Measurements from ENCODE around the gene SEC11A. TPM values are rescaled to one million over a fixed set of nuclear protein-coding genes. Genes with fewer than 3 reads are reported as not detected.

The SEC11A gene
- total RNA-seq, 1 donor from 2014 or later: 205 TPM

- Histone ChIP-seq H3K4me1 (peaks cover 44% of the 10 kb centered on the region), H3K27me3 (ENCODE audit: low read depth) (no peaks in the 10 kb centered on the region), H3K27ac (no peak overlapping the region), H3K4me3 (no peak overlapping the region), H3K9me3 (no peaks in the 10 kb centered on the region), H3K36me3 (no peaks in the 10 kb centered on the region)
- intact Hi-C loops (cut with DNase I): no loop called here
- no peak for DNase-seq
- TF ChIP-seq, protein P1, sequence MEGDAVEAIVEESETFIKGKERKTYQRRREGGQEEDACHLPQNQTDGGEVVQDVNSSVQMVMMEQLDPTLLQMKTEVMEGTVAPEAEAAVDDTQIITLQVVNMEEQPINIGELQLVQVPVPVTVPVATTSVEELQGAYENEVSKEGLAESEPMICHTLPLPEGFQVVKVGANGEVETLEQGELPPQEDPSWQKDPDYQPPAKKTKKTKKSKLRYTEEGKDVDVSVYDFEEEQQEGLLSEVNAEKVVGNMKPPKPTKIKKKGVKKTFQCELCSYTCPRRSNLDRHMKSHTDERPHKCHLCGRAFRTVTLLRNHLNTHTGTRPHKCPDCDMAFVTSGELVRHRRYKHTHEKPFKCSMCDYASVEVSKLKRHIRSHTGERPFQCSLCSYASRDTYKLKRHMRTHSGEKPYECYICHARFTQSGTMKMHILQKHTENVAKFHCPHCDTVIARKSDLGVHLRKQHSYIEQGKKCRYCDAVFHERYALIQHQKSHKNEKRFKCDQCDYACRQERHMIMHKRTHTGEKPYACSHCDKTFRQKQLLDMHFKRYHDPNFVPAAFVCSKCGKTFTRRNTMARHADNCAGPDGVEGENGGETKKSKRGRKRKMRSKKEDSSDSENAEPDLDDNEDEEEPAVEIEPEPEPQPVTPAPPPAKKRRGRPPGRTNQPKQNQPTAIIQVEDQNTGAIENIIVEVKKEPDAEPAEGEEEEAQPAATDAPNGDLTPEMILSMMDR (IDR thresholded peaks at IDR 0.05): no peak
- ATAC-seq: peak; percentile 71 to 75
Measured at GRCh38 chr15:84702961-84703482, 12.9 kb downstream of the SEC11A start.

- Histone ChIP-seq H3K36me3 (no peaks in the 10 kb centered on the region), H3K27me3 (ENCODE audit: low read depth) (no peaks in the 10 kb centered on the region), H3K27ac (no peak overlapping the region), H3K4me1 (peaks cover 47% of the 10 kb centered on the region), H3K9me3 (no peaks in the 10 kb centered on the region), H3K4me3 (no peak overlapping the region)
- intact Hi-C loops (cut with DNase I): no loop called here
- TF ChIP-seq, protein P1 (IDR thresholded peaks at IDR 0.05): no peak
- DNase-seq (no peak), ATAC-seq (no peak)
Measured at GRCh38 chr15:84699538-84700191, 16.3 kb downstream of the SEC11A start.

GRCh38 chr15:84697236-84697990 lies 18.5 kb downstream of the SEC11A start:
- Histone ChIP-seq H3K36me3 (no peaks in the 10 kb centered on the region), H3K27me3 (ENCODE audit: low read depth) (no peaks in the 10 kb centered on the region), H3K4me1 (peaks cover 25% of the 10 kb centered on the region), H3K9me3 (no peaks in the 10 kb centered on the region), H3K27ac (no peak overlapping the region), H3K4me3 (no peak overlapping the region)
- intact Hi-C loops (cut with DNase I): no loop called here
- TF ChIP-seq, protein P1 (IDR thresholded peaks at IDR 0.05): no peak
- ATAC-seq (peak in 1 of 2 donors; percentile 32), DNase-seq (no peak)

DNA sequence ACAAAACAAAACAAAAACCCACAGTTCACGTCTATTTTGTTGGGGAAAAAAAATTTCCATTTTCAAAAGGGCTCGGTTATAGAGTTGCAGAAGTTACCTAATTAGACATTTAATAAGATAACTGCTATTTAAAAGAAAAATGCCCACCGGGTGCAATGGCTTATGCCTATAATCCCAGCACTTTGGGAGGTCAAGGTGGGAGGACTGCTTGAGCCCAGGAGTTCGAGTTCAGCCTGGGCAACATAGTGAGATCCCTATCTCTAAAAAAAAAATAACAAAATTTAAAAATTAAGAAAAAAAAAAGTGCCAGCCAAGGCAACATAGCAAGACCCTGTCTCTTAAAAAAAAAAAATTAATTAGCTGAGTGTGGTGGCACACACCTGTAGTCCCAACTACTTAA lies 19.2 kb downstream of the SEC11A start:
- Histone ChIP-seq H3K4me3 (no peak overlapping the region), H3K36me3 (no peaks in the 10 kb centered on the region), H3K27me3 (ENCODE audit: low read depth) (no peaks in the 10 kb centered on the region), H3K9me3 (no peaks in the 10 kb centered on the region), H3K4me1 (peaks cover 20% of the 10 kb centered on the region), H3K27ac (no peak overlapping the region)
- ATAC-seq (no peak), DNase-seq (no peak)
- TF ChIP-seq, protein P1 (IDR thresholded peaks at IDR 0.05): no peak
- intact Hi-C loops (cut with DNase I): no loop called here

- Histone ChIP-seq H3K9me3 (no peaks in the 10 kb centered on the region), H3K4me1 (no peaks in the 10 kb centered on the region), H3K27ac (no peak overlapping the region), H3K4me3 (no peak overlapping the region), H3K27me3 (ENCODE audit: low read depth) (no peaks in the 10 kb centered on the region), H3K36me3 (peaks cover 40% of the 10 kb centered on the region)
- TF ChIP-seq, protein P1 (IDR thresholded peaks at IDR 0.05): no peak
- DNase-seq: no peak
- ATAC-seq: no peak
- intact Hi-C loops (cut with DNase I): no loop called here
Measured at GRCh38 chr15:84690342-84690741, 25.6 kb downstream of the SEC11A start.
